ENCODE results near the gene CHMP4A. TPM values are rescaled to one million over a fixed set of nuclear protein-coding genes. Genes with fewer than 3 reads are reported as not detected.
"Not testable (repeated sequence)": the region's sequence is repeated elsewhere in the genome, so short reads cannot be mapped to it uniquely, and the experiment has no call there.

CHMP4A gene
- total RNA-seq, 2 donors from 2014 or later: 105 to 119 TPM

- peaks cover 36% of the 10 kb centered on the region for H3K4me1 Mint-ChIP-seq (ENCODE audit: low read depth)
- no peaks in the 10 kb centered on the region for H3K27me3 Mint-ChIP-seq (ENCODE audit: low read depth)
- ATAC-seq (replicated peaks in 1 of 2): no peak
- H3K36me3 Mint-ChIP-seq (ENCODE audit: insufficient read depth in 2 of 2): peaks cover 25 to 40% of the 10 kb centered on the region in 2 donors
- no peak overlapping the region for H3K4me3 Mint-ChIP-seq
- H3K9me3 Mint-ChIP-seq: peaks cover 3 to 4% of the 10 kb centered on the region in 2 donors
- DNase-seq: no peak
- H3K27ac Mint-ChIP-seq: peak overlapping the region; percentile 45
These were observed 5.7 kb downstream of the CHMP4A start for GRCh38 chr14:24207625-24208024.

GRCh38 chr14:24207104-24207551, 6.2 kb downstream of the CHMP4A start:
- Mint-ChIP-seq H3K9me3 (peaks cover 3 to 5% of the 10 kb centered on the region in 2 donors), H3K27ac (peak overlapping the region; percentile 40)
- ATAC-seq (replicated peaks in 1 of 2): peak in 1 of 2 donors; percentile 41

DNA sequence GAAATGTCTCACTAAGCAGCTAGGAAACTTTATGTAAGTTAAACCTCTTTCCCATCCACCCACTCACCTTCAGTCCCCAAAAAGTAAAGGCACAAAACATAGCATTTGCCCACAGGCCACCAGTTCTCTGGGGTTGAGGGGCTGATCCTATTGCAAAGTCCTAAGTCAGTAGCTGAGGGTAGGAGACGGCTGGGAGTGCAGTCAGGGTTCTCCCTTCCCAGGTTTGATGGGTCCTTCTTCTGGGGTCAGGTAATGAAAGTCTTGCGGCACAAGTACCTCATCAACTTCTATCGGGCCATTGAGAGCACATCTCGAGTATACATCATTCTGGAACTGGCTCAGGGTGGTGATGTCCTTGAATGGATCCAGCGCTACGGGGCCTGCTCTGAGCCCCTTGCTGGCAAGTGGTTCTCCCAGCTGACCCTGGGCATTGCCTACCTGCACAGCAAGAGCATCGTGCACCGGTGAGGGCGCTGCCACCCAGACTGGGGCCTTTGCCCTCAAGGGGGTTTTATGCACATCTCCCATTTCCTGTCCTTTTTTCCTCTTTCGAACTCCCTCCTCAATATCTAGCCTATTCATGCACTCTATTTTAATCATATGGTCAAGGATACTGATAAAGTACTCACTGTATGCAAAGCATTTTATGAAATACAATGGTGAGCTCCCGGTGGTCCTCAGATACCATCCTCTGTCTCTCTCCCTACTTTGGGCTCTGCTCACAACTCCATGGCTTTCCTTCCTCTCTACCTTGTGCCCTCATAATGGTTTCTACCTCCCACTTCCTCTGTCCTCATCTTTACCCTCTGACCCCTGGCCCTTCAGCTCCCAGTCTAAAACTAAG, 6.8 kb downstream of the CHMP4A start:
- ATAC-seq (replicated peaks in 1 of 2): no peak
- Mint-ChIP-seq H3K36me3 (ENCODE audit: insufficient read depth in 2 of 2) (peaks cover 27 to 47% of the 10 kb centered on the region in 2 donors), H3K27me3 (ENCODE audit: low read depth) (no peaks in the 10 kb centered on the region), H3K9me3 (peaks cover 6 to 7% of the 10 kb centered on the region in 2 donors), H3K27ac (peak overlapping the region; percentile 40), H3K4me3 (no peak overlapping the region), H3K4me1 (ENCODE audit: low read depth) (peaks cover 24% of the 10 kb centered on the region)
- no peak for DNase-seq

More at GRCh38 chr14:24207104-24207551, 6.2 kb downstream of the CHMP4A start:
- no peak overlapping the region for H3K4me3 Mint-ChIP-seq
- no peaks in the 10 kb centered on the region for H3K27me3 Mint-ChIP-seq (ENCODE audit: low read depth)
- peaks cover 31% of the 10 kb centered on the region for H3K4me1 Mint-ChIP-seq (ENCODE audit: low read depth)
- DNase-seq: no peak
- peaks cover 25 to 44% of the 10 kb centered on the region in 2 donors for H3K36me3 Mint-ChIP-seq (ENCODE audit: insufficient read depth in 2 of 2)

- Mint-ChIP-seq H3K27me3 (ENCODE audit: low read depth) (no peaks in the 10 kb centered on the region), H3K36me3 (ENCODE audit: insufficient read depth in 2 of 2) (peaks cover 24 to 40% of the 10 kb centered on the region in 2 donors), H3K27ac (no peak overlapping the region), H3K9me3 (peaks cover 6 to 10% of the 10 kb centered on the region in 2 donors), H3K4me1 (ENCODE audit: low read depth) (peaks cover 11% of the 10 kb centered on the region), H3K4me3 (no peak overlapping the region)
- ATAC-seq (replicated peaks in 1 of 2) (no peak), DNase-seq (no peak)
These were observed 8.8 kb downstream of the CHMP4A start for GRCh38 chr14:24204163-24205146.

DNA sequence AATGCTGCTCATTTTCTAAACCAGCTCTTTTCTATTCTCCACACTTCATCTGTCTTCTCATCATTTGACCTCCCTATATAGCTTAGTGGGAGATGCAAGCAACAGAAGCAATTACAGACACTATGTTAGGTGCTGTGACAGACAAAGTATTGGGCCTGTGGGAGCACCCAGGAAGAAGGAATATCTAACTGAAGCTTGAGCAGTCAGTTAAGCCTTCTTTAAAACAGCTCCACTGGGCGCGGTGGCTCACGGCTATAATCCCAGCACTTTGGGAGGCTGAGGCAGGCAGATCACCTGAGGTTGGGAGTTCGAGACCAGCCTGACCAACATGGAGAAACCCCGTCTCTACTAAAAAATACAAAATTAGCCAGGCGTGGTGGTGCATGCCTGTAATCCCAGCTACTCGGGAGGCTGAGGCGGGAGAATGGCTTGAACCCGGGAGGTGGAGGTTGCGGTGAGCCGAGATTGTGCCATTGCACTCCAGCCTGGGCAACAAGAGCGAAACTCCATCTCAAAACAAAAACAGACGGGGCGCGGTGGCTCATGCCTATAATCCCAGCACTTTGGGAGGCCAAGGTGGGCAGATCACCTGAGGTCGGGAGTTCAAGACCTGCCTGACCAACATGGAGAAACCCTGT, 9.9 kb downstream of the CHMP4A start:
- not testable (repeated sequence) for DNase-seq; ATAC-seq (replicated peaks in 1 of 2); H3K9me3 Mint-ChIP-seq; H3K27me3 Mint-ChIP-seq (ENCODE audit: low read depth); H3K4me3 Mint-ChIP-seq; H3K27ac Mint-ChIP-seq
- H3K4me1 Mint-ChIP-seq (ENCODE audit: low read depth): peaks cover 22% of the 10 kb centered on the region
- peaks cover 27 to 48% of the 10 kb centered on the region in 2 donors for H3K36me3 Mint-ChIP-seq (ENCODE audit: insufficient read depth in 2 of 2)

DNA sequence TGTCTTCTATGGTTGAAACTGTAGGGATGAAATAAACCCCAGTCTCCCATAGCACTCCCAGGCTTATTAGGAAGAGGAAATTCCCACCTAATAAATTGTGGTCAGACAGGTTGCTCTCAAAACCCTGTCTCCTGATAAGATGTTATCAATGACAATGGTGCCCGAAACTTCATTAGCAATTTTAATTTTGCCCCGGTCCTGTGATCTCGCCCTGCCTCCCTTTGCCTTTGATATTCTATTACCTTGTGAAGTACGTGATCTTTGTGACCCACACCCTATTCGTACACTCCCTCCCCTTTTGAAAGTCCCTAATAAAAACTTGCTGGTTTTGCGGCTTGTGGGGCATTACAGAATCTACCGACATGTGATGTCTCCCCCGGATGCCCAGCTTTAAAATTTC, 10.8 kb downstream of the CHMP4A start:
- peaks cover 25 to 41% of the 10 kb centered on the region in 2 donors for H3K36me3 Mint-ChIP-seq (ENCODE audit: insufficient read depth in 2 of 2)
- not testable (repeated sequence) for H3K27me3 Mint-ChIP-seq (ENCODE audit: low read depth); H3K27ac Mint-ChIP-seq; ATAC-seq (replicated peaks in 1 of 2); H3K4me3 Mint-ChIP-seq; H3K9me3 Mint-ChIP-seq; DNase-seq
- peaks cover 28% of the 10 kb centered on the region for H3K4me1 Mint-ChIP-seq (ENCODE audit: low read depth)

DNA sequence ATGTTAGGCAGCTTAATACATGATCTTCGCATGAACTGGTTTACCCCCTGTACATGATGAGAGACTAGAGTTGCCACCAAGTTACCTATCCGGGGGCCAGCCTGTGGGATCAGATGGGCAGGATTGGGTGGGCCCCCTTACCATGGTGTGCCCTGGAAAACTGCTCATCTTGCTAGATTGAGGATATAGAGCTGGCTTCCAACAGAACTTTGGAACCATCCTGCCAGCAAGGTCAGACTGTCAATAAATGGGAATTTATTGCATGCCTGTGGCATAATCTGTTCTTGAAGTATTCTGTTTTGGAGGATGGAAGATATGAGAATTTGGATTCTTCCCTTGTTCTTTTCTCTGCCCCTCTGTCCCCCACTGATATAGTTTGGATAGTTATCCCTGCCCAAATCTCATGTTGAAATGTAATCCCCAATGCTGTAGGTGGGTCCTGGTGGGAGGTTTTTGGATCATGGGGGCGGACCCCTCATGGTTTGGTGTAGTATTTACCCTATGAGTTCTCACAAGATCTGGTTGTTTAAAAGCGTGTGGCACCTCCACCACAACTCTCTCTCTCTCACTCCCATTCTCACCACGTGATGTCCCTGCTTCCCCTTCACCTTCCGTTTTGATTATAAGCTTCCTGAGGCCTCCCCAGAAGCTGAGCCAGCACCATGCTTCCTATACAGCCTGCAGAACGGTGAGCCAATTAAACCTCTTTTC, 14.3 kb downstream of the CHMP4A start:
- no peaks in the 10 kb centered on the region for H3K27me3 Mint-ChIP-seq (ENCODE audit: low read depth)
- H3K27ac Mint-ChIP-seq: peak overlapping the region; percentile 39
- DNase-seq: no peak
- H3K4me1 Mint-ChIP-seq (ENCODE audit: low read depth): peaks cover 42% of the 10 kb centered on the region
- H3K36me3 Mint-ChIP-seq (ENCODE audit: insufficient read depth in 2 of 2): peaks cover 18 to 41% of the 10 kb centered on the region in 2 donors
- H3K9me3 Mint-ChIP-seq: peaks cover 6 to 10% of the 10 kb centered on the region in 2 donors
- ATAC-seq (replicated peaks in 1 of 2): no peak
- H3K4me3 Mint-ChIP-seq: peak overlapping the region; percentile 3 to 34

DNA sequence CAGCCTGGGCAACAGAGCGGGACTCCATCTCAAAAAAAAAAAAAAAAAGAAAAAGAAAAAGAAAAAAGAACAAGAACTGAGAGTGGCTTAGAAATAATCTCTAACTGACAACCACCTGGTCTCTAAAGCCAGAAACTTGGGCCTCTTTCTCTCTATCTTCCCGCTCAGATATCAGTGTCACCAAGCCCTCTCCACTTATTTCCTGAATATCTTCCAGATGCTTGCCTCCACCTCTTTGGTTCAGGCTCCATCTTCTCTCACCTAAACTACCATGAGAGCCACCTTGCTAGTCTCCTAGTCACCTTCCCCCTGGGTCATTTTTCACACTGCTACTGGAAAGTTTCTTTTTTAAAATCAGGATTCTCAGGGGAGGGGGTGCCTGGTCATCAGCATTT, 16.2 kb downstream of the CHMP4A start:
- Mint-ChIP-seq H3K4me1 (ENCODE audit: low read depth) (peaks cover 55% of the 10 kb centered on the region), H3K4me3 (peak overlapping the region; percentile 95 to 97), H3K27ac (peak overlapping the region; percentile 92), H3K9me3 (peaks cover under 1 to 5% of the 10 kb centered on the region in 2 donors), H3K36me3 (ENCODE audit: insufficient read depth in 2 of 2) (peaks cover 15 to 38% of the 10 kb centered on the region in 2 donors), H3K27me3 (ENCODE audit: low read depth) (no peaks in the 10 kb centered on the region)
- no peak for DNase-seq
- no peak for ATAC-seq (replicated peaks in 1 of 2)

DNA sequence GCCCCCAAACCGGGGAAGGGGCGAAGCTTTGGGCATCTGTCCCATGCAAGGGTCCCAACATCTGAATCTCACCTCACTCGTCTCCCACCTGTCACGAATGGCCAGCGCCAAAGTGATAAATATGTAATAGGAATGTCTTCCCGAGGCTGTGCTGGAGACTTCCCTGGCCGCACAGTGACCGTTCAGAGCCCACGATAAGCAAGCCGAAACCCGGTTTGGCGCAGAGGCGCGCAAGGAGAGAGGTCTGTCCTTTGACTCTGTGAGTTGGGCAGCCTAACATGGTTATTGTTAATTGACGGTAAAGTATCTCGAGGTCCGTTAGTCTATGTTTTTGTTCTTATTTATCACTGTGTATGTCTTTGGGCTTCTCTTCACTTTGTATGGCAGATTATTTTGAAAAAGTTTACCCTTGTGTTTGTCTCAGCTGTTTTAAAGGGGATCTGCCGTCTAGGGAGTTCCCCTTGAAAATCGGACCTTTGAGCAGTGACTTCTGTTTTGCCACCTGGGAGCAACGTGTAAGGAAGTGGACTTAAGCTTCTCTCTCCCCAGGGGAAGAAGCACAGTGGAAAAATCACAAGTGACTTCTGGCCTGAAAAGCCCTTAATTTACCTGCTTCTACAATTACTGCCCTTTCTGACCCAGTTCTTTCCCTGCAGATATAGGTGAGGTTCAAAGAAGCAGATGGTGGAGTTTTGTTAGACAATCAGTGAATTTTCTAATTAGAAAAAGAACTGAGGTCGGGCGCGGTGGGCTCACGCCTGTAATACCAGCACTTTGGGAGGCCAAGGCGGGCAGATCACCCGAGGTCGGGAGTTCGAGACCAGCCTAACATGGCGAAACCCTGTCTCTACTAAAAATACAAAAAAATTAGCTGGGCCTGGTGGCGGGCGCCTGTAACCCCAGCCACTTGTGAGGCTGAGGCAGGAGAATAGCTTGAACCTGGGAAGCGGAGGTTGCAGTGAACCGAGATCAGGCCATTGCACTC, 16.9 kb downstream of the CHMP4A start:
- peaks cover 11 to 32% of the 10 kb centered on the region in 2 donors for H3K36me3 Mint-ChIP-seq (ENCODE audit: insufficient read depth in 2 of 2)
- H3K4me1 Mint-ChIP-seq (ENCODE audit: low read depth): peaks cover 61% of the 10 kb centered on the region
- H3K27me3 Mint-ChIP-seq (ENCODE audit: low read depth): no peaks in the 10 kb centered on the region
- H3K9me3 Mint-ChIP-seq: peaks cover 0 to 1% of the 10 kb centered on the region in 2 donors
- H3K27ac Mint-ChIP-seq: peak overlapping the region; percentile 92
- DNase-seq: no peak
- ATAC-seq (replicated peaks in 1 of 2): peak in 1 of 2 donors; percentile 1
- H3K4me3 Mint-ChIP-seq: peak overlapping the region; percentile 95 to 97

DNA sequence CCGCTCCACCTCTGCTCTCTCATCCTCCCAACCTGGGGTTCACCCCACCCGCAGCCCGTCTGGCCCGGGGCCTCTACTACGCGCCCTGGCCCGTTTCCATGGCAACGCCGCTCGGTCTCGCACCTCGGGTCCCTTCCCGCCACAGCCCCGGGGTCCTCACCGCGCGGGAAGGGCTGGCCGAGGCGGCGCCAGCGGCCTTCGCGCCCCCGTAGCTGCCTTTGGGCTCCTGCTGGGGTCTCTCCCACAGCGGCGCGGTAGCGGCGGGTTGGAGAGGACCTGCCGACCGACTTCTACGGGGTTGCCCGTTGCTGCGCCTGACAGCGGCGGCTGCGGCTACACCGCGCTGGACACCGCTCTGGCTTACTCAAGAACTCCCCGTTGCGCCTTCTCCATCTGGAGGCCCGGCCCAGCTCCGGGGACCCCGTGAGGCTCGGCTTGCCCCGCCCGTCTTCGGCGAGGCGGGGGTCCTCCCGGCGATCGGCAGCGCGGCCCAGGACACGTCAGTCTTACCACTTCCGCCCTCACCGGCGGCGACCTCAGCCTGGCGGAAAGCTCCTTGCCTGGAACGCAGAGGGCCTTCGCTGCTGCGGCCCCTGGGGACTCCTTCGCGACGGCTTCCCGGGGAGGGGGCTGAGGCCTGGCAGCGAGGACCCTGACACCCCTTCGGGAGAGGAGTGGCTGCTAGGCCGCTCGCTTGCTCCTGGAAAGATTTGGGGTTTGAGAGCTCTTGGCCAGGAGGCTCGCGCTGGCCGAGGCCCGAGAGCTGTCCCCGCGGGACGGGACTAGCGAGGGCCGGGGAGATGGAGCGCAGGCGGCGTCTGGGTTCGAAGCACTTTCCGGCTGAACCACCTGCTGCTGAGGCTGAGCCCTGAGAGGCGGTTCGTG, 17.9 kb downstream of the CHMP4A start, which contains the start of gene TM9SF1:
TSS of gene TM9SF1 (minus strand) at position 256 of the 885 bp plus-strand sequence. CDS start 422 bp downstream, outside the sequence.
- peaks cover 61% of the 10 kb centered on the region for H3K4me1 Mint-ChIP-seq (ENCODE audit: low read depth)

More for the DNA sequence above, 17.9 kb downstream of the CHMP4A start, which contains the start of gene TM9SF1:
- no peaks in the 10 kb centered on the region for H3K9me3 Mint-ChIP-seq
- H3K4me3 Mint-ChIP-seq: peak within 1 kb of the TSS; percentile 95 to 97
- DNase-seq (peak; percentile 91 to 92), ATAC-seq (replicated peaks in 1 of 2) (peak; percentile 92 to 94)
- H3K36me3 Mint-ChIP-seq (ENCODE audit: insufficient read depth in 2 of 2): peaks cover 9 to 31% of the 10 kb centered on the region in 2 donors
- peak within 1 kb of the TSS; percentile 92 for H3K27ac Mint-ChIP-seq
- H3K27me3 Mint-ChIP-seq (ENCODE audit: low read depth): no peaks in the 10 kb centered on the region

All from activated T-cell treated with anti-CD3 and anti-CD28 coated beads, Interleukin-2, amount 50 U/mL, for 72 hours (primary cell).